Glomerular visceral epithelial cell (primary cell): ENCODE measurements around the gene NRM.
"Not testable (repeated sequence)": the region's sequence is repeated elsewhere in the genome, so short reads cannot be mapped to it uniquely, and the experiment has no call there.

Experiments
- DNase-seq: peaks from one replicate; pipeline ENCODE4 v3.0.0-alpha.2; 2016; ENCODE audit errors: extremely low spot score

The NRM gene, protein sequence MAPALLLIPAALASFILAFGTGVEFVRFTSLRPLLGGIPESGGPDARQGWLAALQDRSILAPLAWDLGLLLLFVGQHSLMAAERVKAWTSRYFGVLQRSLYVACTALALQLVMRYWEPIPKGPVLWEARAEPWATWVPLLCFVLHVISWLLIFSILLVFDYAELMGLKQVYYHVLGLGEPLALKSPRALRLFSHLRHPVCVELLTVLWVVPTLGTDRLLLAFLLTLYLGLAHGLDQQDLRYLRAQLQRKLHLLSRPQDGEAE

DNA sequence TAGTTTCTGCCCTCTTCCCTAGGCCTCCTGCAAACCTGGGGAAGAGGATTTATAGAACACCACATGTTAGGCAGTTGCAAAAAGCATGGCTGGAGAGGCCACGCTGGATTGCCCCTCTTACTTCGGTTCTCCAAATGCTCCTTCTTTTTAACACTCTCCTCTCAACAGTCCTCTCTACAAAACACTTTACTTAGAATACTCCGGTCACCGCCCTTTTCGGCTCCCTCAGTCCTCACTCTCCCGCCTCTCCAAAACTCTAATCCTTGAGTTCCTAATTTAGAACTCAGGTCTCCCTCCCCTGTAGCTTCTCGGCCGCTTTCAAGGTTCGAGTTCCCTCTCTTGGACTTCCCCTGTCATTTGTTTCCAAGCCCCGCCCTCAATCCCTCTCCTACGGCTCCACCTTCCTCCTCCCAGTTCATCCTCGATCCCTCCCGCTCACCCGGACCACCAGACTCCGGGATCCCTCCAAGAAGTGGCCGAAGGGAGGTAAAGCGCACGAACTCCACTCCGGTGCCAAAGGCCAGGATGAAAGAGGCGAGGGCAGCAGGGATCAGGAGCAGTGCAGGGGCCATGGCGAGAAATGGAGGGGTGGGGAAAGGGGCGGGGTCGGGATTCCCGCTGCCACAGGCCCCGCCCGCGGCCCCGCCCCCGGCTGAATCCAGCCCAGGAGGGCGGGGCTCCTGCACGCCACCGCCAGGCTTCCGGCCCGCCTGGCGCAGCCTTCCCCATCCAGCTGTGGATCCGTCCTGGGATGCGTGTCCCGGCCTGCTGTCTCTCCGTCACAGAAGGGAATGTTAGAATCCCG is at the start of gene NRM:
Gene NRM, minus strand, starts transcription at position 582 of the 805 bp plus-strand sequence. Its CDS starts 10 bp downstream, at position 572.
- peak; percentile 91 for DNase-seq

DNA sequence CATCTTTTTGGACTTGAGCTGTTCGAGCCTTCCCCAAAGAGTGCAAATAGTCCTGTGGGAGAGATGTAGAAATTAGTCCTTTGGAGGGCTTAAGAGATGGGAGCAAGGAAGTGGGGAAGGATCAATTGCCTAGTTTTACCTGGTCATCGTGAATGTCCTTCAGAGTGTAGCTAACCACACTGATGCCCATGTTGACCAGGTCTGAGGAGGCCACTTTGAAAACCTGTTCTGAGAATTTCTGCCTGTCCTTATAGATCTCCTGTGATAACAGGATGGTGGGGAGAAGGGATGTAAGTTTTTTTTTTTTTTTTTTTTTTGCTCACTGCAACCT is 49.7 kb upstream of the NRM start:
- no peak for DNase-seq

DNA sequence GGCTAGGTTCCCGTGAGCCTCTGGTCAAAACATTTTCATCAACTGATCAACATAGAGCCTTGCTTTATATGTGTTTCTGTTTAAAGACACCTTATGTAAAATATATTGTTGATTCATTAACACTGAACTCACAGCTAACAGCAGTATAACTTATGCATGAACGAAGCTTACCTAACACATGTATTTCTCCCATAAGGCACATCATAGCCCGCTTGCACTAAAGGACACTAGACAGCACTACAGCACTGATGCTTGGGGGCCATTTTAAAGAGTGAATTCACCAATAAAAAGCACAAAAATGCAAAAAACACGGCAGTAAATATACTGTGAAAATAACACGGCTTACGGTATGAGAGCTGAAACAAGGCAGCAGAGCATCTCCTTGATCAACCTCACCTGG is 47.7 kb upstream of the NRM start:
- DNase-seq = no peak

DNA sequence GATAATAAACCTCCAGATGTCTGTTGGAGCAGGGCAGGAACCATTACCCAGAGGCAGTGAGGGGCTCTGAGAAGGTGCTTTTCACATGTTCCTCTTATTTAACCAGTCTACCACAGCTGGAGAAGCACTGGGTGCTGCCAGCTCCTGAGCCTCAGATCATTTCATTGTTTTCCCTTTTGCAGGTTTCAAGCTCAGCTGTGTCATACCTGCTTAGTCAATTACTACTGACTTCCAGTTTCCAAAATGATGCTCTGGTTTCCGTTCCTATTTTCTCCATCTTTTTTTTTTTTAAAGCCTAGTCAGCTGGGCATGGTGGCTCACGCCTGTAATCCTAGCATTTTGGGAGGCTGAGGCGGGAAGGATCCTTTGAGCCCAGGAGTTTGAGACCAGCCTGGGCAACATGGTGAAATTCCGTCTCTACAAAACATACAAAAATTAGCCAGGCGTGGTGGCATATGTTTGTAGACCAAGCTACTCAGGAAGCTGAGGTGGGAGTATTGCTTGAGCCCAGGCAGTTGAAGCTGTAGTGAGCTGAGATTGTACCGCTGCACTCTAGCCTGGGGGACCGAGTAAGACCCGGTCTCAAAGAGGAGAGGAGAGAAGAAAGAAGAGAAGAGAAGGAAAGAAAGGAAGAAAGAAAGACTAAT is 45.0 kb upstream of the NRM start:
- no peak for DNase-seq

DNA sequence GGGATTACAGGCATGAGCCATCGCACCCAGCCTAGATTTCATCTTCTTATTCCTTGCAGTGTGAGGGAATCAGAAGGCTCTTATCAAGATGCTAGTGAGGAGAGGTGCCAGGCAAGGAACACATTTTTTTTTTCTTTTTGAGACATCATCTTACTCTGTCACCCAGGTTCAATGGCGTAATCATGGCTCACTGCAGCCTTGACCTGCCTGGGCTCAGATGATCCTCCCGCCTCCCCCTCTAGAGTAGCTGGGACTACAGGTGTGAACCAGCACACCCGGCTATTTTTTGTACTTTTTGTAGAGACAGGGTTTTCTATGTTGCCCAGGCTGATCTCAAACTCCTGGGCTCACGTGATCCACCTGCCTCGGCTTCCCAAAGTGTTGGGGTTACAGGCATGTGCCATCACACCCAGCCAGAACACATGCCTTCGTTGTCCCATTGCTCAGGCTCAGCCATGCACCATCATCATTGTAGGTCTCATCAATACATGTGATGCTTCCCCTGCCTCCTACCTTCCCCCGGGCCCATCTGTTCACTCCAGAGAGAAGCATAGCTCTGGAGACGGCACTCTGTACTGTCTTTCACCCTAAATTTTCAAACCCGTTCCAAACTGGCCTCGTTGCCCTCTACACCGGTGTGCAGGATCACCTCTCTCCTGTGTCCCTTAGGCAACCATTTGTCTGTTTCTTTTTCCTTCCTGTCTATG is 41.6 kb upstream of the NRM start:
- no peak for DNase-seq

DNA sequence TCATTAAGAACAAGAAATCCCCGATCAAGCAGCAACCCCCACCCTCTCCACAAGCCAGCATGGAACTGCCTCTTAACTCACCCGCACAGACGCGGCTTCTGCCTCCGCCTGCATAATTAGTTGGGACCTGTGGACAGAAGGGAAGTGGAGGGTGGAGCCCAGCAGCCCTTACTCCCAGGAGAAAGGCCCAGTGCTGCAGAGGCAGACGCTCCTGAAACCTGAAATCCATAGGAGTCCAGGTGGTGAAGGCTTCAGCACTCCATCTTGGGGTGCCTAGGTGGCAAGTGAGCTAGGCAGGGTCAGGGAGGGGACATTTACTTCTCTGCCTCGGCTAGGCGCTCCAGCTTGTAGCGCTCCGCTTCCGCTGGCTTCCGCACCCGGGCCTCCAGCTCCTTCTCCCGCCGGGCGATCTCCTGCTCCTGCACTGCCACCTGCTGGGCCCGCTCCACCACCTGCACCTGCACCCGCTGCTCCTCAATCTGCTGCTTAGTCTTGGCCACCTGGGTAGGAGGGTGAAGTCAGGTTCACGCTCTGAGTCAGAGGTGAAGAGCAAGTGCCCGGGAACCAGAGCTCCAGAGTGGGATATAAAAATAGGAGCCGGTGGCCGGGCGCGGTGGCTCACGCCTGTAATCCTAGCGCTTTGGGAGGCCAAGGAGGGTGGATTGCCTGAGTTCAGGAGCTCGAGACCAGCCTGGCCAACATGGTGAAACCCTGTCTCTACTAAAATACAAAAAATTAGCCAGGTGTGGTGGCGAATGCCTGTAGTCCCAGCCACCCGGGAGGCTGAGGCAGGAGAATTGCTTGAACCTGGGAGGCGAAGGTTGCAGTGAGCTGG is 40.0 kb upstream of the NRM start:
- peak; percentile 84 for DNase-seq

DNA sequence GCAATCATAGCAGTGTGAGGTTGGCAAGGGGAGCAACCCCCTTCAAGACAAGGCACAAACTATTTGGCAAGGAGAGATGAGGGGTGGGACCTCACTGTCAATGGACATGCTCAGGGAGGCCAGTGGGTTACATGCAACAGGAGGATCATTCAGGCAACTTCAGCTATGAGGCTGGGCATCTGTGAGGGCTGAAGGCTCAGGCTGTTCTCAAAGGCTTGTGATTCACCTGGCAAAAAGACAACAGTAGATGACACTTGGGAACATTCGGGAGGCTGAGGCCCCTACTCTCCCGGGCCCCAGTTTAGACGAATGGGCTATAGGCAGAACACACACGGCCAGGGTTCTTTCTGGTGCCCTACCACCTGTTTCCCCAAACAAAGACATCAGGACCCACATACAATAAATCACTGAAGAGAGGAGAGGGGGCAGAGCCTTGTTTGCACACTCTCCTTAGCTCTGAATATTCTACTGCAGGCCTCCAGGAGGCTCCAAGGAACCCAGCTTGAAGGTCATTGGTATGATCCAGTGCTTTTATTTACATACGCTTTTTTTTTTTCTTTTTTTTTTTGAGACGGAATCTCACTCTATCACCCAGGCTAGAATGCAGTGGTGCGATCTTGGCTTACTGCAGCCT is 37.3 kb upstream of the NRM start:
- no peak for DNase-seq

DNA sequence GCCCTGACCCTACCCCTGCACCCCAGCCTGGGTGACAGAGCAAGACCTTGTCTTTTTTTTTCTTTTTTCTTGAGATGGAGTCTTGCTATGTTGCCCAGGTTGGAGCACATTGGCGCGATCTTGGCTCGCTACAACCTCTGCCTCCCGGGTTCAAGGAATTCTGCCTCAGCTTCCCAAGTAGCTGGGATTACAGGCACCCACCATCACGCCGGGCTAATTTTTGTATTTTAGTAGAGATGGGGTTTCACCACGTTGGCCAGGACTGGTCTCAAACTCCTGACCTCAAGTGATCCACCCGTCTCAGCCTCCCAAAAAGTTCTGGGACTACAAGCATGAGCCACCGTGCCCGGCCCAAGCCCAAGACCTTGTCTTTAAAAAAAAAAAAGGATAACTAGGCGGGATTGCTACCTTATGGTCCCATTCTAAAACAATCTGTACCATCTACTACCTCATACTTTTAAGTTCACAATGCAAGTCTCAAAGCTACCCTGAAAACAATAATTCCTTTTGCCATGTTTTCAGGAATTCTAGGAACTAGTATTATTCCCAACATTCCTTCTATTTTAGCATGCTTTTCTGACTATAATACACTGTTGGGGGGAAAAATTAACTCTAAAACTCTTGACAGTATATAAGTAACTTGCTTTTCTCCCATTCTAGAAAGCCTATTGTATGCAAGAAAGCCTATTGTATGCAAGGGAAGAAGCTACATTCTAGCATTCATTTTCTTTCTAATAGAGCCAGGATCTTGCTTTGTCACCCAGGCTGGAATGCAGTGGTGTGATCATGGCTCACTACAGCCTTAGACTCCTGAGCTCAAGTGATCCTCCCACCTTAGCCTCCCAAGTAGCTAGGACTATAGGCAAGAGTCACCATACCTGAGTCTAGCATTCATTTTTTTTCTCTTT is 36.0 kb upstream of the NRM start:
- DNase-seq = no peak

DNA sequence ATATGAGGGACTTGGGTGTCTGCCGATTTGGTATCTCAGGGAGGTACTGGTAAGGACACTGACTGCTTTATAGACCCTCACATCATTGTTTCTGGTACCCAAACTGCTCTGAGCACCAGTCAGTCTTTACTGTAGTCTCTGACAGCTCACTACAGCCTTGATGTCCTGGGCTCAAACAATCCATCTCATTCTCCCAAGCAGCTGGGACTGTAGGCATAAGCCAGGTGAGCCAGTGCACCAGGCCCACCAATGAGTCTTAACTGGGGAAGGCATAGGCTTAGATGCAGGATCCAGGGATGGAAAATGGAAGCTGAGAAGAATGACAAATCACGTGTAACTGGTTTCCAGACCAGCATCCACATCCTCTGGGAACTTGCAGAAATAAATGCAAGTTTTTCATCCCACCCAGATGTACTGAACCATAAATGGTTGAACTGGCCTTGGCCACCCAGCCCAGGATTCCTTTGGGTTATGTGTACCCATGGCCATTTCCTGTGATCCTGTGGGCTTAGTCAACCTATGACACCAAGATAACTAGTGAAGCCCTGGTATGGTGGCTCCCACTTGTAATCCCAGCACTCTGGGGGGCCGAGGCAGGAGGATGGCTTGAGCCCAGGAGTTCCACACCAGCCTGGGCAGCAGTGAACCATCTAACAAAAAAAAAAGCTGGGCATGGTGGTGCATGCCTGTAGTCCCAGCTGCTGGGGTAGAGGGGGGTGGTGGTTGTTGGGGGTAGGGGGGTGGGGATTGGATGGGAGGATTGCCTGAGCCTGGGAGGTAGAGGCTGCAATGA is 35.1 kb upstream of the NRM start:
- peak; percentile 79 for DNase-seq

DNA sequence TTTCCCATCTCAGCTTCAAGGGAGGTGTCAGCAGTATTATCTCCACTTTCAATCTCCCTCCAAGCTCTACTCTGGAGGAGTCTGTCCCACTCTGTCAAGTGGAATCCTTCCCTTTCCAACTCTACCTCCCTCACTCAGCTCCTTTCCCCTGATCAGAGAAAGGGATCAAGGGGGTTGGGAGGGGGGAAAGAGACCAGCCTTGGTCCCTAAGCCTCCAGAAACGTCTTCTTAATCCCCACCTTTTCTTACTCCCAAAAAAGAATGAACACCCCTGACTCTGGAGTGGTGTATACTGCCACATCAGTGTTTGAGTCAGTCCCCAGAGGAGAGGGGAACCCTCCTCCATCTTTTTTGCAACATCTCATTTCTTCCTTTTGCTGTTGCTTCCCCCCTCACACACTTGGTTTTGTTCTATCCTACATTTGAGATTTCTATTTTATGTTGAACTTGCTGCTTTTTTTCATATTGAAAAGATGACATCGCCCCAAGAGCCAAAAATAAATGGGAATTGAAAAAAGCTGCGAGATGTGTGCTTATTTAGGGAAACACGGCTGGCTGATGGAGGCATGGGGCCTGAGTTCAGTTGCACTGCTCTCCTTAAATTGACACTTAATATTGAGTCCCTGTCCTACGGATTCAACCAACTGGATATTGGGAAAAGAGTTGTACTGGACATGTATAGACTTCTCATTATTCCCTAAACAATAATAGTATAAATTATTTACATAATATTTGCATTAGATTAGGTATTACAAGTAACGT is 34.3 kb upstream of the NRM start:
- DNase-seq = no peak

DNA sequence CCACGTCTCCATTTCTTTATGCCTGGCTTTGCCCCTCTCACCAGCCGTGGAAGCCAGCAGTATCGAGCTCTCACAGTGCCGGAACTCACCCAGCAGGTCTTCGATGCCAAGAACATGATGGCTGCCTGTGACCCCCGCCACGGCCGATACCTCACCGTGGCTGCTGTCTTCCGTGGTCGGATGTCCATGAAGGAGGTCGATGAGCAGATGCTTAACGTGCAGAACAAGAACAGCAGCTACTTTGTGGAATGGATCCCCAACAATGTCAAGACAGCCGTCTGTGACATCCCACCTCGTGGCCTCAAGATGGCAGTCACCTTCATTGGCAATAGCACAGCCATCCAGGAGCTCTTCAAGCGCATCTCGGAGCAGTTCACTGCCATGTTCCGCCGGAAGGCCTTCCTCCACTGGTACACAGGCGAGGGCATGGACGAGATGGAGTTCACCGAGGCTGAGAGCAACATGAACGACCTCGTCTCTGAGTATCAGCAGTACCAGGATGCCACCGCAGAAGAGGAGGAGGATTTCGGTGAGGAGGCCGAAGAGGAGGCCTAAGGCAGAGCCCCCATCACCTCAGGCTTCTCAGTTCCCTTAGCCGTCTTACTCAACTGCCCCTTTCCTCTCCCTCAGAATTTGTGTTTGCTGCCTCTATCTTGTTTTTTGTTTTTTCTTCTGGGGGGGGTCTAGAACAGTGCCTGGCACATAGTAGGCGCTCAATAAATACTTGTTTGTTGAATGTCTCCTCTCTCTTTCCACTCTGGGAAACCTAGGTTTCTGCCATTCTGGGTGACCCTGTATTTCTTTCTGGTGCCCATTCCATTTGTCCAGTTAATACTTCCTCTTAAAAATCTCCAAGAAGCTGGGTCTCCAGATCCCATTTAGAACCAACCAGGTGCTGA is 33.3 kb upstream of the NRM start:
- not testable (repeated sequence) for DNase-seq

DNA sequence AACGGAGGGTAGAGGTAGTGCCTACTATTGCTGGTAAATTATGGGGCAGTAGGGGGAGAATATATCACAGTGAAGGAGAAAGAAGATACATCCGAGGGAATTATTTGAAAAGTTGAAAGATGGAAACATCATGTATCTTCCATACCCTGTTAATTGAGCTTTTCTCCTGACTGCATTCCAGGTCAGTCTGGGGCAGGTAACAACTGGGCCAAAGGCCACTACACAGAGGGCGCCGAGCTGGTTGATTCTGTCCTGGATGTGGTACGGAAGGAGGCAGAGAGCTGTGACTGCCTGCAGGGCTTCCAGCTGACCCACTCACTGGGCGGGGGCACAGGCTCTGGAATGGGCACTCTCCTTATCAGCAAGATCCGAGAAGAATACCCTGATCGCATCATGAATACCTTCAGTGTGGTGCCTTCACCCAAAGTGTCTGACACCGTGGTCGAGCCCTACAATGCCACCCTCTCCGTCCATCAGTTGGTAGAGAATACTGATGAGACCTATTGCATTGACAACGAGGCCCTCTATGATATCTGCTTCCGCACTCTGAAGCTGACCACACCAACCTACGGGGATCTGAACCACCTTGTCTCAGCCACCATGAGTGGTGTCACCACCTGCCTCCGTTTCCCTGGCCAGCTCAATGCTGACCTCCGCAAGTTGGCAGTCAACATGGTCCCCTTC is 32.5 kb upstream of the NRM start:
- not testable (repeated sequence) for DNase-seq

DNA sequence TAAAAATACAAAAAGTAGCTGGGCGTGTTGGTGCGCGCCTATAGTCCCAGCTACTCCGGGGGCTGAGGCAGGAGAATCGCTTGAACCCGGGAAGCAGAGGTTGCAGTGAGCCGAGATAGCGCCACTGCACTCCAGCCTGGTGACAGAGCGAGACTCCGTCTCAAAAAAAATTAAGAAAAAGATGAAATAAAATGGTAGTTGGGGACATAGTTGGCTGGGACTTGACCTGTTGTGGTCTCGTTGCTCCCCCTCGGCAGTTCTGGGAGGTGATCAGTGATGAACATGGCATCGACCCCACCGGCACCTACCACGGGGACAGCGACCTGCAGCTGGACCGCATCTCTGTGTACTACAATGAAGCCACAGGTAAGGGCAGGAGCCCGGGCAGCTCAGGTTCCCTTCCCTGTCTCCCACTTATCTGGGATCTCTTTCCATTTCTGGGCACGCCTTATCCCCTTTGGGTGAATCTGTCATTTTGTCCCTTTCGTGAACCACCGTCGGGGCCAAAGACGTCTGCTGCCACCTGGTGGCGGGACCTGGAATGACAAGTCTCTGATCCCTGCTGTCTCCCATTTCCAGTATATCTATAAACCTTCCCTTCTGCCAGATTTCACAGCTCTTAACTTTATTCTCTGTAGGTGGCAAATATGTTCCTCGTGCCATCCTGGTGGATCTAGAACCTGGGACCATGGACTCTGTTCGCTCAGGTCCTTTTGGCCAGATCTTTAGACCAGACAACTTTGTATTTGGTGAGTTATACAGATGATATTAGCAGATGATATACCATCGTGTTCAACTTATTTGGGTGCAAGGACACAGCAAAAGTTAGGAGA is 31.7 kb upstream of the NRM start:
- DNase-seq = peak; percentile 84

DNA sequence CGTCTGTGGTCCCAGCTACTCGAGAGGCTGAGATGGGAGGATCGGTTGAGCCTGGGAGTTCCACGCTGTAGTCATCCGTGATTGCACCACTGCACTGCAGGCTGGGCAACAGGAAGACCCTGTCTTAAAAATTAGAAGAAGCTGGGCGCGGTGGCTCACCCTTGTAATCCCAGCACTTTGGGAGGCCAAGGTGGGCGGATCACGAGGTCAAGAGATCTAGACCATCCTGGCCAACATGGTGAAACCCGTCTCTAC is 31.2 kb upstream of the NRM start:
- peak; percentile 44 for DNase-seq

DNA sequence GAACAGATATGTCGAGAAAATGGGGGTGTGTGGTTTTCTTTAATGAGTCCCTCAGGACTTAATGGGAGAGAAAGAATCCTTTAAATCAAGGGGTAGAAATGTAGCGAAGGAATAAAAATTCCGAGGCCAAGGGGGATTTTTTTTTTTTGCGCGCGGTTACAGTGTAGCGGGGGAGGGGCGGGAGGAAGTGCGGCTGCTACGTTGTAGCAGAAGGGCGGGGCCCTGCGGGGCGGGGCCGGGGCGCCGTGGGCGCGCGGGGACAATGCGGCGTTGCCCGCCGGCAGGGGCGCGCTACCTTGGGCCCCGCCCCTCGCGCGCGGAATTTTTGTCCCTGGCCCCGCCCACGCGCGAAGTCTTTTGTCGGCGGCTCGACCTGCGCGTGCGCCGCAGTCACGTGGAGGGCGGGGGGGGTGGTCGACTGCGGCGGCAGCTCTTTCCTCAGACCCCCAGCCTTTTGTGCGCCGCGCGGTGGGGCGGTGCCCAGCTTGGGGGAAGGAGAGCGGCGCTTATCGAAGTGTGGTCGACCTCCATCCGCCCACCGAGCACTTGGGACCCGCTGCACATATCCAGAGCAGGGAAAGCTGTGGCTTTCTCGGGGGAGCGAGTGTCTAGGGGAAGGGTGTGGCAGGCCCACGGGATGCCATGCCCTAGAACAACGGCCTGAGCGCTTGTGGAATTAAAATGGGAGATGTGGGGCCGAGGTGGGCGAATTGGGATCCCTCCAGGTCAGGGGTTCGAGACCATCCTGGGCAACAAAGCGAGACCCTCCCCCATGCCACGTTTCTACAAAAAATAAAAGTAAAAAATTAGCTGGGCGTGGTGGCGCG is 30.6 kb upstream of the NRM start:
- peak; percentile 95 for DNase-seq
